SK-N-SH (cell line): ENCODE measurements around the gene IL18RAP. TPM values are rescaled to one million over a fixed set of nuclear protein-coding genes. Genes with fewer than 3 reads are reported as not detected.

ENCODE experiments used
- CTCF ChIA-PET: fragments of 300-600, 350-600 bp; formaldehyde crosslinking; extraction: SDS; loops from one replicate; lab custom pipeline; 2021; lab: Yijun Ruan, JAX
- POLR2A ChIA-PET: fragments of 350-600 bp; sonication (Branson Sonifier 250); formaldehyde crosslinking; extraction: SDS; loops from one replicate; lab custom pipeline; 2020; ENCODE audit warnings: antibody characterized with exemption, inconsistent platforms; lab: Yijun Ruan, JAX
- DNase-seq: peaks from one replicate; pipeline ENCODE4 v3.0.0; 2012
- H2AFZ ChIP-seq: fragments of 200-600 bp; sonication (generic); 2 replicates; pipeline ENCODE4 v1.8.1; 2016; ENCODE audit warnings: antibody characterized with exemption, mild to moderate bottlenecking, low read depth
- H3F3A ChIP-seq: fragments of 200-600 bp; sonication (generic); replicated peaks from 2 replicates; pipeline ENCODE3; 2016; ENCODE audit warnings: antibody characterized with exemption, mild to moderate bottlenecking; ENCODE audit not compliant: insufficient read depth
- H3K27ac ChIP-seq, 2 experiments: fragments of 200-500 bp in 1 of 2; fragments of 200-600 bp in 1 of 2; sonication (Bioruptor generic) in 1 of 2; sonication (generic), shearing (Covaris generic) in 1 of 2; 2 replicates each; pipeline versions ENCODE4 v1.5.1 to v1.6.1; 2014 to 2016; ENCODE audit warnings: low read depth in 2 of 2, inconsistent platforms in 1 of 2, low read length in 1 of 2, mild to moderate bottlenecking in 1 of 2, mixed read lengths in 1 of 2
- H3K27me3 ChIP-seq: fragments of 200-600 bp; sonication (generic), shearing (Covaris generic); 2 replicates; pipeline ENCODE4 v1.6.1; 2016; ENCODE audit warnings: mixed run types; ENCODE audit not compliant: insufficient read depth
- H3K36me3 ChIP-seq, 2 experiments: fragments of 200-500 bp in 1 of 2; fragments of 200-600 bp in 1 of 2; sonication (Bioruptor generic) in 1 of 2; sonication (generic) in 1 of 2; replicated peaks in 1 of 2; 2 replicates each; pipeline versions ENCODE3 to v1.5.1; 2014 to 2016; ENCODE audit warnings: low read length in 1 of 2, mild to moderate bottlenecking in 1 of 2; ENCODE audit not compliant: insufficient read depth in 2 of 2, control insufficient read depth in 1 of 2
- H3K4me1 ChIP-seq, 2 experiments: fragments of 200-500 bp in 1 of 2; fragments of 200-600 bp in 1 of 2; sonication (Bioruptor generic) in 1 of 2; sonication (generic), shearing (Covaris generic) in 1 of 2; 2 replicates each; pipeline versions ENCODE4 v1.5.1 to v1.6.1; 2014 to 2016; ENCODE audit warnings: low read depth in 1 of 2, low read length in 1 of 2, mixed run types in 1 of 2; ENCODE audit not compliant: insufficient read depth in 2 of 2, control insufficient read depth in 1 of 2
- H3K4me2 ChIP-seq: fragments of 200-600 bp; sonication (generic), shearing (Covaris generic); 2 replicates; pipeline ENCODE4 v1.6.1; 2017; ENCODE audit warnings: mixed run types
- H3K4me3 ChIP-seq, 2 experiments: fragments of 200-500 bp in 1 of 2; fragments of 200-600 bp in 1 of 2; sonication (Bioruptor generic) in 1 of 2; sonication (generic), shearing (Covaris generic) in 1 of 2; 2 replicates each; pipeline versions ENCODE4 v1.5.1 to v1.8.1; 2014 to 2016; ENCODE audit warnings: low read depth in 2 of 2, inconsistent platforms in 1 of 2, low read length in 1 of 2, mild to moderate bottlenecking in 1 of 2, mixed read lengths in 1 of 2, moderate library complexity in 1 of 2
- H3K79me2 ChIP-seq: fragments of 200-600 bp; sonication (generic); 2 replicates; pipeline ENCODE4 v1.8.1; 2017; ENCODE audit warnings: mild to moderate bottlenecking; ENCODE audit not compliant: insufficient read depth
- H3K9ac ChIP-seq: fragments of 200-600 bp; sonication (generic); 2 replicates; pipeline ENCODE4 v1.6.1; 2017; ENCODE audit warnings: mixed run types
- H3K9me2 ChIP-seq: fragments of 200-600 bp; sonication (generic); 2 replicates; pipeline ENCODE4 v1.6.1; 2017; ENCODE audit warnings: mixed run types
- H3K9me3 ChIP-seq: fragments of 200-600 bp; sonication (generic); 2 replicates; pipeline ENCODE4 v1.6.1; 2017; ENCODE audit warnings: mixed run types, mild to moderate bottlenecking, moderate library complexity
- H4K20me1 ChIP-seq: fragments of 200-600 bp; sonication (generic); 2 replicates; pipeline ENCODE4 v1.6.1; 2017; ENCODE audit warnings: mild to moderate bottlenecking, mixed run types; ENCODE audit not compliant: insufficient read depth
- CHD2 ChIP-seq: fragments of 150-350 bp; IDR thresholded peaks from 2 replicates; pipeline ENCODE4 v1.6.1; 2018; ENCODE audit warnings: low read length; ENCODE audit not compliant: partially characterized antibody
- ELF1 ChIP-seq: IDR thresholded peaks from 2 replicates; pipeline ENCODE4 v1.4.0; 2012
- EP300 ChIP-seq, 2 experiments: IDR thresholded peaks; 2 replicates each; pipeline versions ENCODE4 v1.4.0 to v1.6.1; 2012; ENCODE audit warnings: borderline replicate concordance in 1 of 2, low read depth in 1 of 2, low read length in 1 of 2
- FOSL2 ChIP-seq: IDR thresholded peaks from 2 replicates; pipeline ENCODE4 v1.4.0; 2012; ENCODE audit warnings: low read depth, mild to moderate bottlenecking, moderate library complexity, borderline replicate concordance
- FOXJ3 ChIP-seq: sonication (generic); formaldehyde crosslinking; IDR thresholded peaks from 2 replicates; pipeline ENCODE4 v1.5.1; 2020; ENCODE audit warnings: mild to moderate bottlenecking, missing genetic modification reagents
- FOXM1 ChIP-seq: IDR thresholded peaks from 2 replicates; pipeline ENCODE4 v1.4.0; 2012; ENCODE audit warnings: low read depth, mild to moderate bottlenecking
- GATA2 ChIP-seq: sonication (generic); formaldehyde crosslinking; IDR thresholded peaks from 2 replicates; pipeline ENCODE4 v1.5.0; 2020; ENCODE audit warnings: mild to moderate bottlenecking, missing genetic modification reagents
- JUND ChIP-seq: IDR thresholded peaks from 2 replicates; pipeline ENCODE4 v1.4.0; 2012
- MXI1 ChIP-seq: IDR thresholded peaks from 2 replicates; pipeline ENCODE4 v1.6.1; 2012; ENCODE audit warnings: mild to moderate bottlenecking, low read depth, low read length, improper control_type of control experiment
- NFIC ChIP-seq: IDR thresholded peaks from 2 replicates; pipeline ENCODE4 v1.4.0; 2012; ENCODE audit warnings: borderline replicate concordance
- NRF1 ChIP-seq: IDR thresholded peaks from 2 replicates; pipeline ENCODE4 v1.6.1; 2012; ENCODE audit warnings: low read depth, mild to moderate bottlenecking, low read length
- POLR2AphosphoS5 ChIP-seq: IDR thresholded peaks from 2 replicates; pipeline ENCODE4 v1.6.1; 2012; ENCODE audit warnings: low read depth, low read length
- RCOR1 ChIP-seq: fragments of 150-350 bp; IDR thresholded peaks from 2 replicates; pipeline ENCODE4 v1.6.1; 2017; ENCODE audit warnings: antibody characterized with exemption, low read length
- SIN3A ChIP-seq: IDR thresholded peaks from 2 replicates; pipeline ENCODE4 v1.6.1; 2012; ENCODE audit warnings: low read depth, mild to moderate bottlenecking, low read length, moderate library complexity, borderline replicate concordance
- SMC3 ChIP-seq: IDR thresholded peaks from 2 replicates; pipeline ENCODE4 v1.6.1; 2012; ENCODE audit warnings: low read depth, low read length, improper control_type of control experiment
- TAF1 ChIP-seq: IDR thresholded peaks from 2 replicates; pipeline ENCODE4 v1.6.1; 2012; ENCODE audit warnings: low read depth, mild to moderate bottlenecking, low read length, moderate library complexity, borderline replicate concordance
- YY1 ChIP-seq: IDR thresholded peaks from 2 replicates; pipeline ENCODE4 v1.4.0; 2012; ENCODE audit warnings: low read depth, mild to moderate bottlenecking
- WGBS: methylation state at CpG from one replicate; pipeline ENCODE4 v1.1.6; 2017; ENCODE audit warnings: low lambda C conversion rate; 5-methylcytosine and 5-hydroxymethylcytosine counted together
- polyA plus RNA-seq, 3 experiments: library from polyadenylated mRNA; depleted of rRNA; stranded (reverse); fragments of >200 nt; gene quantifications; 2 replicates each; pipeline ENCODE4 v1.2.3, GENCODE V29; 2012
- TF ChIP-seq, protein P1 (sequence below): fragments of 150-350 bp; IDR thresholded peaks from 2 replicates; pipeline ENCODE4 v1.6.1; 2017; ENCODE audit warnings: antibody characterized with exemption, low read length, low read depth, borderline replicate concordance
- TF ChIP-seq, protein P2 (sequence below): IDR thresholded peaks from 2 replicates; pipeline ENCODE4 v1.4.0; 2012; ENCODE audit warnings: low read depth, borderline replicate concordance
- TF ChIP-seq, protein P3 (sequence below): IDR thresholded peaks from 2 replicates; pipeline ENCODE4; 2012

Gene IL18RAP
- polyA plus RNA-seq, 1 of the 3 experiments (the other 2 are of a cell fraction), result not detected

DNA sequence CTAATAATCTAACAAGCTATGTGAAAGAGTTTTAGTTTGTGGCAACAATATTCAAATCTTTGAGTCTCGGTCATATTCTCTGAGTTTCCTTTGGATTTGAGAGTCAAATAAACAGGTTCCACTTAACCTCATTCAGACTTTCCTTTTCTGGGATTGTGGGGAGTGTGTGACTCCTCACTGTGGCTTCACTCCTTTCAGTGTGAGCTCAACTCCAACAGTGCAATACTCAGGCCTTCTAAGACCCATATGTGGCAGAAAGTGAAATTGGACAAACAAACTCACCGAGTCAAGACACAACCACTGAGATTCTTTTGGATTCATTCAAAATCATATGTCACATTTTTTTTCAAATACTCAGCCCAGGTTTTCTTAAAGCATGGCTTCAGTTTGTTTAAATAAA is 75.5 kb downstream of the IL18RAP start:
- Histone ChIP-seq H2AFZ (no peak overlapping the region), H3K27me3 (no peaks in the 10 kb centered on the region), H3F3A (no peaks in the 10 kb centered on the region), H4K20me1 (no peaks in the 10 kb centered on the region), H3K4me3 (no peak overlapping the region), H3K4me2 (no peak overlapping the region), H3K9ac (no peak overlapping the region), H3K9me2 (no peaks in the 10 kb centered on the region), H3K4me1 (no peaks in the 10 kb centered on the region), H3K36me3 (no peaks in the 10 kb centered on the region), H3K79me2 (no peaks in the 10 kb centered on the region), H3K27ac (no peak overlapping the region), H3K9me3 (0 out of 2 replicates have a peak, but pooled peaks cover 7% of the 10 kb centered on the region)
- TF ChIP-seq EP300 (IDR thresholded peaks at IDR 0.05; ENCODE audit: borderline replicate concordance in 1 of 2, low read depth in 1 of 2, low read length in 1 of 2) (no peak), NRF1 (no peak), TAF1 (no peak), RCOR1 (no peak), POLR2AphosphoS5 (no peak), GATA2 (CRISPR knock-in tag) (no peak), NFIC (no peak), ELF1 (no peak)
- ChIA-PET CTCF (interaction anchor here (0.9 to 1.1 kb wide), 2 partner anchors 21 to 25 kb away, joined by 3 read pairs; partner anchors contain the start of gene SLC9A4), POLR2A (no interaction called here)
- 16% methylated on average over 2 of the region's 2 CpGs for WGBS
- no peak for DNase-seq

DNA sequence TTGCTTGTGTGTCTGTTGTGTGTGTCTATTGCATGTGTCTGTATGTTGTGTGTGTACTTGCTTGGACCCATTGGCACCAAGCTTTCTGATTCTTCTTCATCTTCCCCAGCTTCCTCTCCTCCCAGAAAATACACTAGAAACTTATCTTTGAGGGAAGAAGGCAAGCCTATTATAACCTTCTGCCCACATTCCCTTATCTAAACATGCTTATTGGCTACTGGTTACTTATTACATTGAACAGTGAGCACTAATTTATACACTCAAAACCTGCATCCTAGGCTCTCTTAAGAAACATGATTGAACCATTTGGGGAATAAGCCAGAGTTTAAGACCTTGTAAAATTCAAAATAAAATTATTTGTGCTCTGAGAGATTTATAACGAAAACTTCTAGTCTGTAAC is 76.6 kb downstream of the IL18RAP start:
- Histone ChIP-seq H3K27ac (no peak overlapping the region), H3K4me3 (no peak overlapping the region; a peak in 1 of 4 replicates), H3K79me2 (no peaks in the 10 kb centered on the region), H3K4me2 (no peak overlapping the region), H2AFZ (no peak overlapping the region), H3K9me2 (no peaks in the 10 kb centered on the region), H3K4me1 (no peaks in the 10 kb centered on the region), H4K20me1 (no peaks in the 10 kb centered on the region), H3F3A (no peaks in the 10 kb centered on the region), H3K9ac (no peak overlapping the region), H3K9me3 (0 out of 2 replicates have a peak, but pooled peaks cover under 1% of the 10 kb centered on the region), H3K27me3 (no peaks in the 10 kb centered on the region), H3K36me3 (no peaks in the 10 kb centered on the region)
- WGBS, result 19% methylated on average over 1 of the region's 1 CpG
- ChIA-PET CTCF (interaction anchor here (0.5 kb wide), 1 partner anchor 735 kb away, joined by 3 read pairs; no protein-coding TSS in a partner anchor), POLR2A (no interaction called here)
- DNase-seq, result no peak
- no peak for TF ChIP-seq POLR2AphosphoS5
- TF ChIP-seq FOXJ3 (CRISPR knock-in tag), result no peak
- no peak for TF ChIP-seq CHD2
- TF ChIP-seq, protein P1, sequence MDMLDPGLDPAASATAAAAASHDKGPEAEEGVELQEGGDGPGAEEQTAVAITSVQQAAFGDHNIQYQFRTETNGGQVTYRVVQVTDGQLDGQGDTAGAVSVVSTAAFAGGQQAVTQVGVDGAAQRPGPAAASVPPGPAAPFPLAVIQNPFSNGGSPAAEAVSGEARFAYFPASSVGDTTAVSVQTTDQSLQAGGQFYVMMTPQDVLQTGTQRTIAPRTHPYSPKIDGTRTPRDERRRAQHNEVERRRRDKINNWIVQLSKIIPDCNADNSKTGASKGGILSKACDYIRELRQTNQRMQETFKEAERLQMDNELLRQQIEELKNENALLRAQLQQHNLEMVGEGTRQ, result no peak
- TF ChIP-seq NFIC, result no peak
- no peak for TF ChIP-seq SMC3
- no peak for TF ChIP-seq JUND
- TF ChIP-seq ELF1, result no peak
- no peak for TF ChIP-seq NRF1
- no peak for TF ChIP-seq TAF1
- TF ChIP-seq SIN3A, result no peak
- TF ChIP-seq, protein P2, sequence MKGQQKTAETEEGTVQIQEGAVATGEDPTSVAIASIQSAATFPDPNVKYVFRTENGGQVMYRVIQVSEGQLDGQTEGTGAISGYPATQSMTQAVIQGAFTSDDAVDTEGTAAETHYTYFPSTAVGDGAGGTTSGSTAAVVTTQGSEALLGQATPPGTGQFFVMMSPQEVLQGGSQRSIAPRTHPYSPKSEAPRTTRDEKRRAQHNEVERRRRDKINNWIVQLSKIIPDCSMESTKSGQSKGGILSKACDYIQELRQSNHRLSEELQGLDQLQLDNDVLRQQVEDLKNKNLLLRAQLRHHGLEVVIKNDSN, result no peak
- TF ChIP-seq, protein P3, sequence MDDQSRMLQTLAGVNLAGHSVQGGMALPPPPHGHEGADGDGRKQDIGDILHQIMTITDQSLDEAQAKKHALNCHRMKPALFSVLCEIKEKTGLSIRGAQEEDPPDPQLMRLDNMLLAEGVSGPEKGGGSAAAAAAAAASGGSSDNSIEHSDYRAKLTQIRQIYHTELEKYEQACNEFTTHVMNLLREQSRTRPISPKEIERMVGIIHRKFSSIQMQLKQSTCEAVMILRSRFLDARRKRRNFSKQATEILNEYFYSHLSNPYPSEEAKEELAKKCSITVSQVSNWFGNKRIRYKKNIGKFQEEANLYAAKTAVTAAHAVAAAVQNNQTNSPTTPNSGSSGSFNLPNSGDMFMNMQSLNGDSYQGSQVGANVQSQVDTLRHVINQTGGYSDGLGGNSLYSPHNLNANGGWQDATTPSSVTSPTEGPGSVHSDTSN, result no peak
- TF ChIP-seq RCOR1, result no peak
- TF ChIP-seq FOSL2, result no peak
- TF ChIP-seq YY1, result no peak
- TF ChIP-seq FOXM1, result no peak
- TF ChIP-seq MXI1, result no peak
